ENCODE results near the gene KRT10. TPM values are rescaled to one million over a fixed set of nuclear protein-coding genes. Genes with fewer than 3 reads are reported as not detected.

Gene KRT10
- total RNA-seq, 2 experiments from 2014 or later = 32.2 to 37.1 TPM

GRCh38 chr17:40772101-40772500 lies 50.3 kb downstream of the KRT10 start, which contains the start of gene KRT26:
Gene KRT26, minus strand, starts transcription at chr17:40772201. Its CDS starts 88 bp downstream, at chr17:40772113.
- Histone ChIP-seq H3K27ac (ENCODE audit: low read depth in 1 of 2, low read length in 2 of 2) (no peak within 1 kb of the TSS), H3K27me3 (ENCODE audit: control insufficient read depth in 1 of 2, insufficient read depth in 2 of 2, low read length in 2 of 2) (peaks cover 15 to 38% of the 10 kb centered on the region in 2 experiments), H3K4me3 (ENCODE audit: low read length) (no peak within 1 kb of the TSS), H3K4me1 (ENCODE audit: insufficient read depth, low read length) (no peaks in the 10 kb centered on the region), H3K36me3 (ENCODE audit: insufficient read depth, low read length) (no peaks in the 10 kb centered on the region), H3K9me3 (ENCODE audit: control insufficient read depth in 1 of 2, insufficient read depth in 1 of 2, low read length in 2 of 2) (no peaks in the 10 kb centered on the region)
- DNase-seq (no peak), ATAC-seq (ENCODE audit: poor library complexity) (no peak)
- POLR2A ChIA-PET = no interaction called here
- TF ChIP-seq CTCF (IDR thresholded peaks at IDR 0.05) = no peak
- Mint-ChIP-seq H3K4me3 (no peak within 1 kb of the TSS), H3K27me3 (peaks cover 65% of the 10 kb centered on the region), H3K36me3 (ENCODE audit: low read depth) (no peaks in the 10 kb centered on the region), H3K4me1 (ENCODE audit: low read depth) (no peaks in the 10 kb centered on the region), H3K27ac (no peak within 1 kb of the TSS), H3K9me3 (no peaks in the 10 kb centered on the region)
- CTCF ChIA-PET = no interaction called here
- intact Hi-C loops (cut with DNase I, micrococcal nuclease) = no loop called here

Other genes starting within 250 kb of the KRT10 start
- gene SMARCE1, start 174.8 kb downstream of the KRT10 start, total RNA-seq = 10 to 100 TPM; 65.4 to 68.6 TPM
- not detected for gene KRT222, start 157.4 kb downstream of the KRT10 start, total RNA-seq
- not detected for gene KRT24, start 118.9 kb downstream of the KRT10 start, total RNA-seq
- not detected for gene KRT25, start 67.3 kb downstream of the KRT10 start, total RNA-seq
- not detected for gene KRT26, start 50.4 kb downstream of the KRT10 start, total RNA-seq
- not detected for gene KRT27, start 40.1 kb downstream of the KRT10 start, total RNA-seq
- not detected for gene KRT28, start 22.7 kb downstream of the KRT10 start, total RNA-seq
- gene KRT12, start 44.6 kb upstream of the KRT10 start, total RNA-seq = not detected
- not detected for gene KRT20, start 62.6 kb upstream of the KRT10 start, total RNA-seq
- gene KRT23, start 115.0 kb upstream of the KRT10 start, total RNA-seq = not detected
- gene KRT39, start 144.3 kb upstream of the KRT10 start, total RNA-seq = not detected
- gene KRT40, start 161.7 kb upstream of the KRT10 start, total RNA-seq = not detected
- gene KRTAP3-3, start 171.6 kb upstream of the KRT10 start, total RNA-seq = not detected
- gene KRTAP3-2, start 177.3 kb upstream of the KRT10 start, total RNA-seq = not detected
- gene KRTAP3-1, start 186.5 kb upstream of the KRT10 start, total RNA-seq = not detected
- gene KRTAP1-5, start 204.6 kb upstream of the KRT10 start, total RNA-seq = not detected
- gene KRTAP1-4, start 207.6 kb upstream of the KRT10 start, total RNA-seq = not detected
- not detected for gene KRTAP1-3, start 212.3 kb upstream of the KRT10 start, total RNA-seq
- not detected for gene KRTAP1-1, start 218.8 kb upstream of the KRT10 start, total RNA-seq
- gene KRTAP2-1, start 224.7 kb upstream of the KRT10 start, total RNA-seq = not detected
- gene KRTAP2-2, start 232.6 kb upstream of the KRT10 start, total RNA-seq = not detected
- not detected for gene KRTAP2-3, start 237.5 kb upstream of the KRT10 start, total RNA-seq
- gene KRTAP2-4, start 243.3 kb upstream of the KRT10 start, total RNA-seq = not detected